ENCODE measurements around the gene ALOX5AP.

Gene ALOX5AP

GRCh38 chr13:30704596-30704995, 30.7 kb upstream of the ALOX5AP start:
- no peak for TF ChIP-seq CTCF (IDR thresholded peaks at IDR 0.05; ENCODE audit: insufficient read depth, low read depth, low read length, missing control alignments)
- H3K4me3 ChIP-seq (ENCODE audit: low read depth, low read length), result no peak overlapping the region
- DNase-seq (ENCODE audit: low read depth), result no peak

DNA sequence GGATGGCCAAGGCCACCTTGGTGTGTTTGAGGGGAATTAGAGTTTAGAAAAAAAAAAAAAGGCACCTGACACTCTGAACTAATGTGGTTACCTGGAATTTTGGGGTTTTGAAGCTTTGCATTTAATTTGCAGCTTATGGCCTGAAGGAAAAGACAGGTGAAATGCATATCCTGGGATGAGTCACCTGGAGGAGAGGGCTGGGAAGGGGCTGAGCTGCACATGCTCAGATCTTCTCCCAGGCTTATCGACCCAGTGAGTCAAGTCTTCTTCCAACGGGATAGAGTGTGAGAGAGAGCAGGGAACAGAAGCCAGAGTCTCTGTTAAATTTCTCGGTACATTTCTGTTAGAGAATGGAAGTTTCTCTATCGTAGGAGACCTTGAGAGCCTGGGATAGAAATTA, 29.7 kb upstream of the ALOX5AP start:
- DNase-seq (ENCODE audit: low read depth), result no peak
- TF ChIP-seq CTCF (IDR thresholded peaks at IDR 0.05; ENCODE audit: insufficient read depth, low read depth, low read length, missing control alignments), result no peak
- no peak overlapping the region for H3K4me3 ChIP-seq (ENCODE audit: low read depth, low read length)

GRCh38 chr13:30708541-30708940, 26.8 kb upstream of the ALOX5AP start:
- TF ChIP-seq CTCF (IDR thresholded peaks at IDR 0.05; ENCODE audit: insufficient read depth, low read depth, low read length, missing control alignments), result no peak
- H3K4me3 ChIP-seq (ENCODE audit: low read depth, low read length), result no peak overlapping the region
- no peak for DNase-seq (ENCODE audit: low read depth)

DNA sequence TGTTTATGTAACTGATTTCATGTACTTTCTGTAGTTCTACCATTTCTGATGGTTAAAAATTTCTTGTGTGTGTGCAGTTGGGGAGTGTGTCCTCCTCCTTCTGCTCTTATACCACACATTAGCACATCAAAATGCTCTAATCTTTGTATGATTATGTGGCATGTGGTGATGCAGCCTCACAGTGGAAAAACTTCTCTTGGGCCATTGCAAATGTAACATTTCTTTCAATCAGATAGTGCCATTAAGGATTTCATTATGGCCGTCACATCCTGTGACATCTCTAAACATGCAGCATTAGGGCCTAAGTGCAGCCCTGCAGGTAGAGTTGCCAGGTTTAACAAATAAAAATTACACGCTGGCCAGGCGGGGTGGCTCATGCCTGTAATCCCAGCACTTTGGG, 24.9 kb upstream of the ALOX5AP start:
- H3K4me3 ChIP-seq (ENCODE audit: low read depth, low read length), result no peak overlapping the region
- DNase-seq (ENCODE audit: low read depth), result no peak

DNA sequence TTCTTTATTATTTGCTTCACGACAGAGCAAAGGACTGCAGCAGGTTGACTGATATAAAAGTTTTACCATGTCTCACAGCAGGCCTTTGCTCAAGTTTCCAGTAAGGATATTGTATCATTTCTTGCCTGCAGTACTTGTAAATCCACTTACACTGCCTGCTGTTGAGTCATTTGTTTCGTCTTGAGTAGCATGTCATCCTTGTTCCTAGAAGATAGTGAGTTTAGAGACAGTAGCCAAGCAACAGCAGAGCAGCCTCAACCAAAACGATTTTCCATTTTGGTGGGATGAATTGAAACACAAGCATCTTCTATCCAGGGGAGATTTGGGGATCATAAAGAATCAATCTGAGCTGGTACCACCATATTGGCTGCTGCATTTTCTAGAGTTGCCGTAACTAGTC, 24.0 kb upstream of the ALOX5AP start:
- DNase-seq (ENCODE audit: low read depth), result no peak
- no peak overlapping the region for H3K4me3 ChIP-seq (ENCODE audit: low read depth, low read length)
- TF ChIP-seq CTCF (IDR thresholded peaks at IDR 0.05; ENCODE audit: insufficient read depth, low read depth, low read length, missing control alignments), result no peak

More for the DNA sequence above, 24.9 kb upstream of the ALOX5AP start:
- TF ChIP-seq CTCF (IDR thresholded peaks at IDR 0.05; ENCODE audit: insufficient read depth, low read depth, low read length, missing control alignments), result no peak

- H3K4me3 ChIP-seq (ENCODE audit: low read depth, low read length), result no peak overlapping the region
- no peak for DNase-seq (ENCODE audit: low read depth)
- TF ChIP-seq CTCF (IDR thresholded peaks at IDR 0.05; ENCODE audit: insufficient read depth, low read depth, low read length, missing control alignments), result no peak
These were observed 23.5 kb upstream of the ALOX5AP start for GRCh38 chr13:30711837-30712236.
